ENCODE results near the gene IRX6. TPM values are rescaled to one million over a fixed set of nuclear protein-coding genes. Genes with fewer than 3 reads are reported as not detected.

The IRX6 gene
- total RNA-seq, 1 experiment from 2014 or later, result not detected

DNA sequence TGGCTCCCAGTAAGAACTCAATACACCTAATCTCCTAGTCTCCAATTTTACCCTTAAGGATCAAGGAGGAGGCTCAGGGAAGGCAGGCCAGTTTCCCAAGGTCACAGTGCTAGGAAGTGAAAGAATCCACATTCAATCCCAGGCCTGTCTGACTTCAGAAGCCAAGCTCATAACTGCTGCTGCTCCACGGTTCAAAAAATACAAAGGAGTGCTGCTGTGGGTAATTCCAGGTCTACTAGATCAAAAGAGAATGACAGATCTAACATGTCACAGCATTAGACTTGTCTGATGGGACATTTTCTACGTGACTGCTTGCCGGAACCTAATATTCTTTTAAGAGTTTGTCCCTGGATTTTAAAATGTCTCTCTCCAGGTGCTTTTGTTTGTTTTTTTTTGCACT, 48.8 kb upstream of the IRX6 start:
- H3K79me2 ChIP-seq (ENCODE audit: insufficient read depth, low read length), result no peaks in the 10 kb centered on the region

More for the DNA sequence above, 48.8 kb upstream of the IRX6 start:
- Histone ChIP-seq H3K14ac (ENCODE audit: insufficient read depth, low read length) (no peak overlapping the region), H2BK15ac (ENCODE audit: low read depth, low read length) (no peak overlapping the region), H3K4me1 (ENCODE audit: insufficient read depth, low read length) (no peaks in the 10 kb centered on the region), H3K23me2 (ENCODE audit: insufficient read length, low read depth, low read length, poor library complexity, severe bottlenecking) (no peaks in the 10 kb centered on the region), H2BK20ac (ENCODE audit: low read depth, low read length, poor library complexity, severe bottlenecking) (no peak overlapping the region), H3K27ac (ENCODE audit: insufficient read length, low read depth, low read length) (no peak overlapping the region), H2BK5ac (ENCODE audit: insufficient read length, low read length) (no peak overlapping the region), H3K9ac (ENCODE audit: extremely low read depth, insufficient read length, low read length) (no peak overlapping the region), H3K27me3 (ENCODE audit: insufficient read depth, low read length) (no peaks in the 10 kb centered on the region), H3K4ac (ENCODE audit: low read depth, low read length) (no peak overlapping the region), H3K4me2 (ENCODE audit: insufficient read depth, insufficient read length, low read length) (no peak overlapping the region), H2AFZ (ENCODE audit: low read length) (no peak overlapping the region), H2BK12ac (ENCODE audit: insufficient read length, low read depth, low read length) (no peak overlapping the region), H4K20me1 (ENCODE audit: control insufficient read depth, insufficient read depth, insufficient read length) (no peaks in the 10 kb centered on the region), H2AK5ac (ENCODE audit: insufficient read length, low read length) (no peak overlapping the region), H4K8ac (replicated peaks; ENCODE audit: insufficient read length, low read depth, low read length) (no peak overlapping the region), H4K91ac (ENCODE audit: insufficient read length, low read depth, low read length) (no peak overlapping the region), H3K18ac (ENCODE audit: insufficient read length, low read depth, low read length) (no peak overlapping the region), H3K56ac (ENCODE audit: insufficient read length, low read depth, low read length) (no peak overlapping the region), H3T11ph (ENCODE audit: low read length) (no peak overlapping the region), H4K5ac (ENCODE audit: insufficient read length, low read depth, low read length) (no peak overlapping the region), H3K79me1 (ENCODE audit: insufficient read depth, low read depth, low read length, poor library complexity, severe bottlenecking) (no peaks in the 10 kb centered on the region), H3K23ac (ENCODE audit: insufficient read length, low read depth, low read length) (no peak overlapping the region), H3K9me3 (ENCODE audit: control insufficient read depth, low read depth, low read length) (no peaks in the 10 kb centered on the region), H2BK120ac (ENCODE audit: low read depth, low read length, poor library complexity, severe bottlenecking) (no peak overlapping the region)
- no CpG with 5 or more reads among the region's 3 CpGs for WGBS (ENCODE audit: extremely low coverage, insufficient read length, low lambda C conversion rate)
- TF ChIP-seq, protein P1, sequence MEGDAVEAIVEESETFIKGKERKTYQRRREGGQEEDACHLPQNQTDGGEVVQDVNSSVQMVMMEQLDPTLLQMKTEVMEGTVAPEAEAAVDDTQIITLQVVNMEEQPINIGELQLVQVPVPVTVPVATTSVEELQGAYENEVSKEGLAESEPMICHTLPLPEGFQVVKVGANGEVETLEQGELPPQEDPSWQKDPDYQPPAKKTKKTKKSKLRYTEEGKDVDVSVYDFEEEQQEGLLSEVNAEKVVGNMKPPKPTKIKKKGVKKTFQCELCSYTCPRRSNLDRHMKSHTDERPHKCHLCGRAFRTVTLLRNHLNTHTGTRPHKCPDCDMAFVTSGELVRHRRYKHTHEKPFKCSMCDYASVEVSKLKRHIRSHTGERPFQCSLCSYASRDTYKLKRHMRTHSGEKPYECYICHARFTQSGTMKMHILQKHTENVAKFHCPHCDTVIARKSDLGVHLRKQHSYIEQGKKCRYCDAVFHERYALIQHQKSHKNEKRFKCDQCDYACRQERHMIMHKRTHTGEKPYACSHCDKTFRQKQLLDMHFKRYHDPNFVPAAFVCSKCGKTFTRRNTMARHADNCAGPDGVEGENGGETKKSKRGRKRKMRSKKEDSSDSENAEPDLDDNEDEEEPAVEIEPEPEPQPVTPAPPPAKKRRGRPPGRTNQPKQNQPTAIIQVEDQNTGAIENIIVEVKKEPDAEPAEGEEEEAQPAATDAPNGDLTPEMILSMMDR (conservative IDR thresholded peaks at IDR 0.05), result no peak
- Mint-ChIP-seq H3K27me3 (ENCODE audit: low read depth) (peaks cover 9% of the 10 kb centered on the region), H3K9me3 (no peaks in the 10 kb centered on the region), H3K4me3 (no peak overlapping the region), H3K4me1 (peaks cover 4 to 5% of the 10 kb centered on the region in 2 experiments; a peak in 2 of 4 replicates), H3K36me3 (ENCODE audit: insufficient read depth in 1 of 3, low read depth in 3 of 3) (no peaks in the 10 kb centered on the region), H3K27ac (no peak overlapping the region)
- no peak for DNase-seq
